Stimulated activated CD4-positive, alpha-beta T cell treated with anti-CD3 and anti-CD28 coated beads, Interleukin-4, amount 100 ng/mL, for 1 hour (primary cell): Measurements from ENCODE around the gene GRIN2D.
"Not testable (repeated sequence)": the region's sequence is repeated elsewhere in the genome, so short reads cannot be mapped to it uniquely, and the experiment has no call there.

Experiments used
- DNase-seq: peaks from one replicate; pipeline ENCODE4 v3.0.0-alpha.2; 2020

Gene GRIN2D

GRCh38 chr19:48372904-48373303 lies 20.6 kb upstream of the GRIN2D start:
- DNase-seq: no peak

- no peak for DNase-seq
Measured at GRCh38 chr19:48373567-48373966, 19.9 kb upstream of the GRIN2D start.

- no peak for DNase-seq
Measured at GRCh38 chr19:48378194-48378570, 15.3 kb upstream of the GRIN2D start.

GRCh38 chr19:48379058-48379457 lies 14.4 kb upstream of the GRIN2D start:
- DNase-seq: no peak

- no peak for DNase-seq
Measured at GRCh38 chr19:48381178-48381950, 12.1 kb upstream of the GRIN2D start.

GRCh38 chr19:48382286-48382685 lies 11.2 kb upstream of the GRIN2D start:
- no peak for DNase-seq

- no peak for DNase-seq
Measured at GRCh38 chr19:48385461-48386087, 7.9 kb upstream of the GRIN2D start.

- no peak for DNase-seq
Measured at GRCh38 chr19:48386981-48387380, 6.5 kb upstream of the GRIN2D start.

GRCh38 chr19:48390188-48391099 lies 3.0 kb upstream of the GRIN2D start:
- DNase-seq: peak; percentile 66

- DNase-seq: peak; percentile 72
Measured at GRCh38 chr19:48391100-48392005, 2.1 kb upstream of the GRIN2D start, which contains the start of gene KDELR1. TSS of gene KDELR1 (minus strand) at chr19:48391551. CDS start at chr19:48391358, 193 bp downstream.

- not testable (repeated sequence) for DNase-seq
Measured at GRCh38 chr19:48392006-48392344, 1.5 kb upstream of the GRIN2D start.

GRCh38 chr19:48392860-48393558 lies 459 bp upstream of the GRIN2D start:
- no peak for DNase-seq

- DNase-seq: no peak
Measured at GRCh38 chr19:48394331-48395169, 1.1 kb downstream of the GRIN2D start.

- no peak for DNase-seq
Measured at GRCh38 chr19:48395170-48395455, 1.6 kb downstream of the GRIN2D start.

- no peak for DNase-seq
Measured at GRCh38 chr19:48395499-48395898, 2.0 kb downstream of the GRIN2D start.

- DNase-seq: no peak
Measured at GRCh38 chr19:48396016-48396823, 2.8 kb downstream of the GRIN2D start.

- no peak for DNase-seq
Measured at GRCh38 chr19:48396824-48397176, 3.3 kb downstream of the GRIN2D start.

GRCh38 chr19:48397263-48398101 lies 4.0 kb downstream of the GRIN2D start:
- DNase-seq: no peak

- no peak for DNase-seq
Measured at GRCh38 chr19:48398102-48398374, 4.6 kb downstream of the GRIN2D start.
